OCI-LY7 (cell line): ENCODE data around the gene AMZ1. TPM values are rescaled to one million over a fixed set of nuclear protein-coding genes. Genes with fewer than 3 reads are reported as not detected.
"Not testable (repeated sequence)": the region's sequence is repeated elsewhere in the genome, so short reads cannot be mapped to it uniquely, and the experiment has no call there.

Experiments
- BruUV-seq: library from RNA; stranded (reverse); fragments of 400-500 nt; replicated peaks from 2 replicates; lab custom pipeline; 2021; lab: Mats Ljungman, UMichigan
- CTCF ChIA-PET: fragments of 300-600 bp; sonication (Branson Sonifier 250); formaldehyde crosslinking; loops from one replicate; lab custom pipeline; 2022; ENCODE audit warnings: antibody characterized with exemption; ENCODE audit not compliant: unreplicated experiment; lab: Charles Lee
- POLR2A ChIA-PET: fragments of 300-600 bp; sonication (Branson Sonifier 250); formaldehyde crosslinking; loops from one replicate; lab custom pipeline; 2022; ENCODE audit warnings: antibody characterized with exemption; lab: Charles Lee
- DNase-seq: peaks from one replicate; pipeline ENCODE4 v3.0.0-alpha.2; 2015; ENCODE audit warnings: low spot score
- H2AFZ ChIP-seq: fragments of 200-600 bp; sonication (generic), shearing (Covaris generic); 2 replicates; pipeline ENCODE4 v1.6.1; 2014; ENCODE audit warnings: mild to moderate bottlenecking, antibody characterized with exemption, low read length, moderate library complexity
- H3K27ac ChIP-seq: fragments of 200-600 bp; sonication (generic); 2 replicates; pipeline ENCODE4 v1.5.1; 2014; ENCODE audit warnings: mixed run types, low read depth, mild to moderate bottlenecking, moderate library complexity, low read length, inconsistent platforms; ENCODE audit not compliant: poor library complexity, severe bottlenecking
- H3K36me3 ChIP-seq: fragments of 200-600 bp; sonication (generic); 2 replicates; pipeline ENCODE4 v1.6.1; 2014; ENCODE audit warnings: mild to moderate bottlenecking, antibody characterized with exemption, low read length, moderate library complexity, mixed read lengths; ENCODE audit not compliant: insufficient read depth
- H3K4me1 ChIP-seq: fragments of 200-600 bp; sonication (generic); 2 replicates; pipeline ENCODE4 v1.5.1; 2014; ENCODE audit warnings: mild to moderate bottlenecking, low read length; ENCODE audit not compliant: insufficient read depth, poor library complexity, severe bottlenecking
- H3K4me2 ChIP-seq: fragments of 200-600 bp; sonication (generic); 2 replicates; pipeline ENCODE4 v1.6.1; 2014; ENCODE audit warnings: mild to moderate bottlenecking, low read length
- H3K4me3 ChIP-seq: fragments of 200-600 bp; sonication (generic); 2 replicates; pipeline ENCODE4 v1.5.1; 2014; ENCODE audit warnings: mild to moderate bottlenecking, low read depth, low read length; ENCODE audit not compliant: poor library complexity, severe bottlenecking
- H3K79me2 ChIP-seq: fragments of 200-600 bp; sonication (generic); 2 replicates; pipeline ENCODE4 v1.6.1; 2016; ENCODE audit warnings: low read depth, mild to moderate bottlenecking, low read length, moderate library complexity, mixed read lengths; ENCODE audit not compliant: insufficient read depth
- H3K9me2 ChIP-seq: fragments of 200-600 bp; sonication (generic); 2 replicates; pipeline ENCODE4 v1.6.1; 2016; ENCODE audit warnings: mild to moderate bottlenecking, low read length, mixed read lengths; ENCODE audit not compliant: insufficient read depth
- H3K9me3 ChIP-seq: fragments of 200-600 bp; sonication (generic); 2 replicates; pipeline ENCODE4 v1.6.1; 2014; ENCODE audit warnings: mild to moderate bottlenecking, mixed run types, low read length, mixed read lengths
- H4K20me1 ChIP-seq: fragments of 200-600 bp; sonication (generic); 2 replicates; pipeline ENCODE4 v1.6.1; 2014; ENCODE audit warnings: mild to moderate bottlenecking, antibody characterized with exemption, low read length, moderate library complexity, mixed read lengths; ENCODE audit not compliant: insufficient read depth
- CTCF ChIP-seq: fragments of 200-600 bp; sonication (generic); conservative IDR thresholded peaks from 2 replicates; pipeline ENCODE4 v1.5.1; 2014; ENCODE audit warnings: mild to moderate bottlenecking, antibody characterized with exemption, low read length, moderate library complexity, mixed read lengths
- EZH2phosphoT487 ChIP-seq: fragments of 200-600 bp; sonication (generic); IDR thresholded peaks from 2 replicates; pipeline ENCODE4 v1.6.1; 2018; ENCODE audit warnings: low read depth, borderline replicate concordance, mild to moderate bottlenecking, mixed run types, antibody characterized with exemption, low read length, moderate library complexity, mixed read lengths
- intact Hi-C: fragments of 100-400 bp; cut with micrococcal nuclease; formaldehyde crosslinking; loops from one replicate; pipeline ENCODE4 v1.10.0; 2022; ENCODE audit not compliant: unreplicated experiment
- total RNA-seq, 2 experiments: library from RNA; depleted of rRNA in 1 of 2; stranded (reverse); fragments of >200 nt in 1 of 2; shearing (Covaris generic) in 1 of 2; gene quantifications; 2 replicates each; pipeline ENCODE4 v1.2.3, GENCODE V29; 2014 to 2022

AMZ1 gene
- total RNA-seq, 2 experiments from 2014 or later: 1.4 to 2.7 TPM

- no TSS peak for BruUV-seq
- H4K20me1 ChIP-seq: no peaks in the 10 kb centered on the region
- no peaks in the 10 kb centered on the region for H3K79me2 ChIP-seq
- H3K27ac ChIP-seq: no peak overlapping the region
- H3K4me2 ChIP-seq: no peak overlapping the region
- 0 out of 2 replicates have a peak, but pooled peaks cover 4% of the 10 kb centered on the region for H3K36me3 ChIP-seq
- POLR2A ChIA-PET: no interaction called here
- H3K9me2 ChIP-seq: no peaks in the 10 kb centered on the region
- intact Hi-C loops: no loop called here
- no peak overlapping the region for H2AFZ ChIP-seq
- H3K9me3 ChIP-seq: no peaks in the 10 kb centered on the region
- TF ChIP-seq EZH2phosphoT487: no peak
- TF ChIP-seq CTCF: no peak
- H3K4me3 ChIP-seq: no peak overlapping the region
- DNase-seq: no peak
- H3K4me1 ChIP-seq: peaks cover under 1% of the 10 kb centered on the region
- CTCF ChIA-PET: no interaction called here
Observed at GRCh38 chr7:2734751-2735571, 47.0 kb downstream of the AMZ1 start.

GRCh38 chr7:2735744-2736143, 47.7 kb downstream of the AMZ1 start:
- Histone ChIP-seq H3K79me2 (no peaks in the 10 kb centered on the region), H2AFZ (no peak overlapping the region), H3K36me3 (0 out of 2 replicates have a peak, but pooled peaks cover 4% of the 10 kb centered on the region), H4K20me1 (no peaks in the 10 kb centered on the region), H3K4me2 (no peak overlapping the region), H3K9me3 (no peaks in the 10 kb centered on the region), H3K9me2 (no peaks in the 10 kb centered on the region), H3K4me1 (peaks cover 8% of the 10 kb centered on the region), H3K27ac (no peak overlapping the region), H3K4me3 (no peak overlapping the region)
- no peak for TF ChIP-seq EZH2phosphoT487
- TF ChIP-seq CTCF: no peak
- POLR2A ChIA-PET: no interaction called here
- CTCF ChIA-PET: no interaction called here
- intact Hi-C loops: no loop called here
- DNase-seq: no peak
- no TSS peak for BruUV-seq

GRCh38 chr7:2736411-2736914, 48.5 kb downstream of the AMZ1 start:
- TF ChIP-seq EZH2phosphoT487 (no peak), CTCF (no peak)
- ChIA-PET CTCF (interaction anchor here (0.5 to 1.6 kb wide), 2 partner anchors 26 to 351 kb away, joined by 3 read pairs; no protein-coding TSS in a partner anchor), POLR2A (interaction anchor here (2.1 kb wide), 1 partner anchor 26 kb away, joined by 8 read pairs; no protein-coding TSS in a partner anchor)
- no peaks in the 10 kb centered on the region for H3K9me3 ChIP-seq
- no peaks in the 10 kb centered on the region for H4K20me1 ChIP-seq
- intact Hi-C loops: no loop called here
- no peak overlapping the region for H2AFZ ChIP-seq
- no peaks in the 10 kb centered on the region for H3K79me2 ChIP-seq
- H3K4me1 ChIP-seq: peaks cover 15% of the 10 kb centered on the region
- no TSS peak for BruUV-seq
- no peak overlapping the region for H3K27ac ChIP-seq
- no peak overlapping the region for H3K4me3 ChIP-seq
- no peak overlapping the region for H3K4me2 ChIP-seq
- no peak for DNase-seq
- H3K9me2 ChIP-seq: no peaks in the 10 kb centered on the region
- no peaks in the 10 kb centered on the region for H3K36me3 ChIP-seq

- H3K4me3 ChIP-seq, DNase-seq, H3K27ac ChIP-seq, BruUV-seq, H3K4me2 ChIP-seq, H2AFZ ChIP-seq, intact Hi-C loops, H3K9me2 ChIP-seq, H3K79me2 ChIP-seq, H4K20me1 ChIP-seq, H3K36me3 ChIP-seq, H3K9me3 ChIP-seq: not testable (repeated sequence)
- peaks cover 18% of the 10 kb centered on the region for H3K4me1 ChIP-seq
- ChIA-PET CTCF (interaction anchor here (1.6 kb wide), 1 partner anchor 27 kb away, joined by 3 read pairs; no protein-coding TSS in a partner anchor), POLR2A (interaction anchor here (1.1 to 2.1 kb wide), 2 partner anchors 17 to 27 kb away, joined by 4 to 8 read pairs; no protein-coding TSS in a partner anchor)
Observed at GRCh38 chr7:2737005-2737743, 49.2 kb downstream of the AMZ1 start.
